BLaER1 treated with 17β-estradiol and CSF1 and Interleukin-3, amounts not matched to agents 10 nM and 100 nM (cell line): ENCODE measurements around the gene DCP2.

Experiments
- H3K27ac ChIP-seq, 11 experiments: shearing (Covaris generic); formaldehyde crosslinking; 2 replicates each; pipeline ENCODE4 v1.8.1; 2022
- H3K27me3 ChIP-seq, 11 experiments: shearing (Covaris generic); formaldehyde crosslinking; 2 replicates each; pipeline ENCODE4 v1.8.1; 2022
- H3K36me3 ChIP-seq, 11 experiments: shearing (Covaris generic); formaldehyde crosslinking; 2 replicates each; pipeline ENCODE4 v1.8.1; 2022
- H3K4me1 ChIP-seq, 10 experiments: shearing (Covaris generic); formaldehyde crosslinking; 2 replicates each; pipeline ENCODE4 v1.8.1; 2022
- H3K4me2 ChIP-seq, 11 experiments: shearing (Covaris generic); formaldehyde crosslinking; 2 replicates each; pipeline ENCODE4 v1.8.1; 2022
- H3K4me3 ChIP-seq, 10 experiments: shearing (Covaris generic); formaldehyde crosslinking; 2 replicates each; pipeline ENCODE4 v1.8.1; 2022
- H3K9ac ChIP-seq, 11 experiments: shearing (Covaris generic); formaldehyde crosslinking; 2 replicates each; pipeline ENCODE4 v1.8.1; 2022
- H3K9me3 ChIP-seq, 11 experiments: shearing (Covaris generic); formaldehyde crosslinking; replicated peaks in 1 of 11; 2 replicates each; pipeline ENCODE4 v1.8.1; 2022
- H4K20me1 ChIP-seq, 11 experiments: shearing (Covaris generic); formaldehyde crosslinking; 2 replicates each; pipeline ENCODE4 v1.8.1; 2022
- Cebpa-rat ChIP-seq, 11 experiments: shearing (Covaris generic); IDR thresholded peaks; 2 replicates each; pipeline ENCODE4 v1.8.1; 2022

DCP2 gene

GRCh38 chr5:113034182-113034773 lies 57.7 kb downstream of the DCP2 start:
- no peak overlapping the region for H3K4me2 ChIP-seq
- no peak for TF ChIP-seq Cebpa-rat (IDR thresholded peaks at IDR 0.05)
- H3K36me3 ChIP-seq = 0 out of 22 replicates have a peak, but pooled peaks cover 0 to 4% (median 0%) of the 10 kb centered on the region in 11 experiments
- H3K27ac ChIP-seq = no peak overlapping the region
- no peak overlapping the region for H3K9ac ChIP-seq
- no peak overlapping the region for H3K4me3 ChIP-seq
- H3K27me3 ChIP-seq = no peaks in the 10 kb centered on the region
- H3K9me3 ChIP-seq = no peaks in the 10 kb centered on the region
- no peaks in the 10 kb centered on the region for H3K4me1 ChIP-seq
- H4K20me1 ChIP-seq = no peaks in the 10 kb centered on the region

- no peak for TF ChIP-seq Cebpa-rat (IDR thresholded peaks at IDR 0.05)
- Histone ChIP-seq H3K4me1 (no peaks in the 10 kb centered on the region), H4K20me1 (no peaks in the 10 kb centered on the region), H3K4me2 (no peak overlapping the region), H3K9me3 (no peaks in the 10 kb centered on the region), H3K27me3 (no peaks in the 10 kb centered on the region), H3K27ac (no peak overlapping the region), H3K9ac (no peak overlapping the region), H3K36me3 (no peaks in the 10 kb centered on the region), H3K4me3 (no peak overlapping the region)
Measured at GRCh38 chr5:113035096-113035495, 58.5 kb downstream of the DCP2 start.

GRCh38 chr5:113036321-113036720 lies 59.7 kb downstream of the DCP2 start:
- H3K4me1 ChIP-seq = peaks cover 0 to 8% (median 6%) of the 10 kb centered on the region in 10 experiments; a peak in 9 of 20 replicates
- H3K9me3 ChIP-seq = no peaks in the 10 kb centered on the region
- no peak for TF ChIP-seq Cebpa-rat (IDR thresholded peaks at IDR 0.05)
- no peak overlapping the region for H3K4me3 ChIP-seq
- no peak overlapping the region for H3K4me2 ChIP-seq
- no peaks in the 10 kb centered on the region for H3K36me3 ChIP-seq
- no peaks in the 10 kb centered on the region for H3K27me3 ChIP-seq
- H3K9ac ChIP-seq = no peak overlapping the region
- H3K27ac ChIP-seq = no peak overlapping the region
- no peaks in the 10 kb centered on the region for H4K20me1 ChIP-seq

- no peaks in the 10 kb centered on the region for H3K27me3 ChIP-seq
- no peak overlapping the region for H3K4me3 ChIP-seq
- no peaks in the 10 kb centered on the region for H4K20me1 ChIP-seq
- no peak for TF ChIP-seq Cebpa-rat (IDR thresholded peaks at IDR 0.05)
- no peak overlapping the region for H3K27ac ChIP-seq
- H3K9me3 ChIP-seq = no peaks in the 10 kb centered on the region
- peaks cover 0 to 13% (median 8%) of the 10 kb centered on the region in 10 experiments; a peak in 9 of 20 replicates for H3K4me1 ChIP-seq
- no peaks in the 10 kb centered on the region for H3K36me3 ChIP-seq
- no peak overlapping the region for H3K4me2 ChIP-seq
- no peak overlapping the region for H3K9ac ChIP-seq
Measured at GRCh38 chr5:113036826-113037225, 60.2 kb downstream of the DCP2 start.

GRCh38 chr5:113038136-113038535 lies 61.5 kb downstream of the DCP2 start:
- H3K4me2 ChIP-seq = no peak overlapping the region
- no peaks in the 10 kb centered on the region for H3K36me3 ChIP-seq
- no peaks in the 10 kb centered on the region for H4K20me1 ChIP-seq
- no peak overlapping the region for H3K4me3 ChIP-seq
- H3K27ac ChIP-seq = no peak overlapping the region
- peaks cover 0 to 13% (median 8%) of the 10 kb centered on the region in 10 experiments; a peak in 10 of 20 replicates for H3K4me1 ChIP-seq
- no peak for TF ChIP-seq Cebpa-rat (IDR thresholded peaks at IDR 0.05)
- no peak overlapping the region for H3K9ac ChIP-seq
- H3K27me3 ChIP-seq = no peaks in the 10 kb centered on the region
- H3K9me3 ChIP-seq = no peaks in the 10 kb centered on the region

GRCh38 chr5:113038714-113039113 lies 62.1 kb downstream of the DCP2 start:
- H3K27me3 ChIP-seq = no peaks in the 10 kb centered on the region
- H3K4me3 ChIP-seq = no peak overlapping the region
- TF ChIP-seq Cebpa-rat (IDR thresholded peaks at IDR 0.05) = no peak
- H3K9ac ChIP-seq = no peak overlapping the region
- H3K4me1 ChIP-seq = peaks cover 0 to 13% (median 8%) of the 10 kb centered on the region in 10 experiments; a peak in 10 of 20 replicates
- no peaks in the 10 kb centered on the region for H3K9me3 ChIP-seq
- H3K36me3 ChIP-seq = no peaks in the 10 kb centered on the region
- H4K20me1 ChIP-seq = no peaks in the 10 kb centered on the region
- H3K27ac ChIP-seq = no peak overlapping the region
- no peak overlapping the region for H3K4me2 ChIP-seq

- Histone ChIP-seq H3K36me3 (no peaks in the 10 kb centered on the region), H3K9ac (no peak overlapping the region), H3K27me3 (no peaks in the 10 kb centered on the region), H3K9me3 (no peaks in the 10 kb centered on the region), H3K4me3 (no peak overlapping the region), H4K20me1 (no peaks in the 10 kb centered on the region), H3K27ac (no peak overlapping the region), H3K4me2 (no peak overlapping the region), H3K4me1 (peaks cover 0 to 13% (median 8%) of the 10 kb centered on the region in 10 experiments; a peak in 10 of 20 replicates)
- no peak for TF ChIP-seq Cebpa-rat (IDR thresholded peaks at IDR 0.05)
Measured at GRCh38 chr5:113039229-113039933, 62.8 kb downstream of the DCP2 start.

GRCh38 chr5:113039934-113040285 lies 63.3 kb downstream of the DCP2 start:
- TF ChIP-seq Cebpa-rat (IDR thresholded peaks at IDR 0.05) = no peak
- no peaks in the 10 kb centered on the region for H3K27me3 ChIP-seq

GRCh38 chr5:113040672-113041260 lies 64.2 kb downstream of the DCP2 start:
- no peak for TF ChIP-seq Cebpa-rat (IDR thresholded peaks at IDR 0.05)
- Histone ChIP-seq H3K27me3 (no peaks in the 10 kb centered on the region), H3K27ac (no peak overlapping the region), H3K4me1 (peaks cover 3 to 13% (median 9%) of the 10 kb centered on the region in 10 experiments; a peak in 12 of 20 replicates), H3K4me3 (no peak overlapping the region), H4K20me1 (no peaks in the 10 kb centered on the region), H3K9me3 (no peaks in the 10 kb centered on the region), H3K36me3 (no peaks in the 10 kb centered on the region), H3K4me2 (peak overlapping the region in 8 of 11 experiments; percentile 7 to 41 (median 20); a peak in 12 of 22 replicates), H3K9ac (no peak overlapping the region)

More at GRCh38 chr5:113039934-113040285, 63.3 kb downstream of the DCP2 start:
- Histone ChIP-seq H3K9ac (no peak overlapping the region), H3K27ac (no peak overlapping the region), H4K20me1 (no peaks in the 10 kb centered on the region), H3K4me3 (no peak overlapping the region), H3K4me1 (peaks cover 0 to 13% (median 8%) of the 10 kb centered on the region in 10 experiments; a peak in 10 of 20 replicates), H3K4me2 (no peak overlapping the region), H3K36me3 (no peaks in the 10 kb centered on the region), H3K9me3 (no peaks in the 10 kb centered on the region)
